ENCODE measurements around the gene CCDC24. TPM values are rescaled to one million over a fixed set of nuclear protein-coding genes. Genes with fewer than 3 reads are reported as not detected.

Gene CCDC24
- total and polyA plus RNA-seq, 9 of the 15 experiments (the other 6 are each of a cell fraction or from before 2014, with no cell fraction given), result 0.31 to 4.5 (median 1.5) TPM

DNA sequence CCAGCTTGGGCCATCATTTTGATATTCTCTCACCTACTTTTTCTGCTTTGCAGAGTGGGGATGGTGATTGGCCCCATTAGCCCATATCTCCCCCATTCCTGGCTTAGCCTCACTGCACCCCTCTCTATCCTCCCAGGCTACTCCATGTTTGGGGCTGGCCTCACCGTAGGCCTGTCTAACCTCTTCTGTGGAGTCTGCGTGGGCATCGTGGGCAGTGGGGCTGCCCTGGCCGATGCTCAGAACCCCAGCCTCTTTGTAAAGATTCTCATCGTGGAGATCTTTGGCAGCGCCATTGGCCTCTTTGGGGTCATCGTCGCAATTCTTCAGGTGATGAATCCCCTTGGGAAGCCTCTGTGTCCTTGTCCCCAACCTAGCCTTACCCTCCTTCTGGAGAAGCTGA lies 14.5 kb upstream of the CCDC24 start:
- FAIRE-seq, result no peak
- H3K79me2 ChIP-seq (ENCODE audit: control insufficient read depth, insufficient read depth, low read length), result peaks cover 68% of the 10 kb centered on the region
- no peak overlapping the region for H3K4me2 ChIP-seq (ENCODE audit: insufficient read depth, low read length)
- intact Hi-C loops (cut with micrococcal nuclease) (no loop called here), in situ Hi-C loops (cut with MboI) (no loop called here)
- no peak overlapping the region for H3K4me3 ChIP-seq
- POLR2A ChIA-PET, result interaction anchor here (0.6 to 2.5 kb wide), 7 partner anchors 12 to 59 kb away, joined by 3 to 10 read pairs (median 5); partner anchors contain the start of gene CCDC24
- H3K9me3 ChIP-seq (replicated peaks; ENCODE audit: control insufficient read depth, insufficient read depth, low read depth, low read length), result no peaks in the 10 kb centered on the region
- peak overlapping the region in 1 of 2 experiments; percentile 66; a peak in 1 of 4 replicates for H3K9ac ChIP-seq (ENCODE audit: insufficient read depth in 1 of 2, low read depth in 2 of 2, low read length in 2 of 2)
- peaks cover 24% of the 10 kb centered on the region for H4K20me1 ChIP-seq (replicated peaks; ENCODE audit: control insufficient read depth, insufficient read depth, low read length)
- H3K9me1 ChIP-seq (ENCODE audit: control insufficient read depth, insufficient read depth, low read length), result peaks cover 14% of the 10 kb centered on the region
- 95% methylated on average over 8 of the region's 8 CpGs for WGBS (ENCODE audit: insufficient coverage, low coverage, missing lambda C conversion rate)
- CTCF ChIA-PET (ENCODE audit: low intra/inter-chr PET ratio), result no interaction called here
- no peak for ATAC-seq
- H3K4me1 ChIP-seq (replicated peaks in 1 of 2; ENCODE audit: control insufficient read depth in 2 of 2, insufficient read depth in 2 of 2, low read length in 2 of 2), result peaks cover 47 to 73% of the 10 kb centered on the region in 2 experiments
- no peak overlapping the region for H3K27ac ChIP-seq (ENCODE audit: extremely low read depth, low read depth, low read length)
- BruUV-seq (replicated peaks), result no TSS peak
- no peak overlapping the region for H2AFZ ChIP-seq (ENCODE audit: low read depth, low read length)
- H3K27me3 ChIP-seq (ENCODE audit: control insufficient read depth in 2 of 2, insufficient read depth in 2 of 2, low read length in 2 of 2), result no peaks in the 10 kb centered on the region
- H3K36me3 ChIP-seq (ENCODE audit: control insufficient read depth, insufficient read depth, low read length), result peaks cover 65% of the 10 kb centered on the region
- TF ChIP-seq RBFOX2 (IDR thresholded peaks at IDR 0.05; ENCODE audit: low read depth, low read length) (peak; percentile 39; the same call in 1 of the 2 replicates), ZFPM2 (CRISPR knock-in tag; IDR thresholded peaks at IDR 0.05) (no peak), ZEB2 (IDR thresholded peaks at IDR 0.05) (no peak)
- DNase-seq (ENCODE audit: extremely low read depth in 1 of 4, low spot score in 3 of 4), result no peak

DNA sequence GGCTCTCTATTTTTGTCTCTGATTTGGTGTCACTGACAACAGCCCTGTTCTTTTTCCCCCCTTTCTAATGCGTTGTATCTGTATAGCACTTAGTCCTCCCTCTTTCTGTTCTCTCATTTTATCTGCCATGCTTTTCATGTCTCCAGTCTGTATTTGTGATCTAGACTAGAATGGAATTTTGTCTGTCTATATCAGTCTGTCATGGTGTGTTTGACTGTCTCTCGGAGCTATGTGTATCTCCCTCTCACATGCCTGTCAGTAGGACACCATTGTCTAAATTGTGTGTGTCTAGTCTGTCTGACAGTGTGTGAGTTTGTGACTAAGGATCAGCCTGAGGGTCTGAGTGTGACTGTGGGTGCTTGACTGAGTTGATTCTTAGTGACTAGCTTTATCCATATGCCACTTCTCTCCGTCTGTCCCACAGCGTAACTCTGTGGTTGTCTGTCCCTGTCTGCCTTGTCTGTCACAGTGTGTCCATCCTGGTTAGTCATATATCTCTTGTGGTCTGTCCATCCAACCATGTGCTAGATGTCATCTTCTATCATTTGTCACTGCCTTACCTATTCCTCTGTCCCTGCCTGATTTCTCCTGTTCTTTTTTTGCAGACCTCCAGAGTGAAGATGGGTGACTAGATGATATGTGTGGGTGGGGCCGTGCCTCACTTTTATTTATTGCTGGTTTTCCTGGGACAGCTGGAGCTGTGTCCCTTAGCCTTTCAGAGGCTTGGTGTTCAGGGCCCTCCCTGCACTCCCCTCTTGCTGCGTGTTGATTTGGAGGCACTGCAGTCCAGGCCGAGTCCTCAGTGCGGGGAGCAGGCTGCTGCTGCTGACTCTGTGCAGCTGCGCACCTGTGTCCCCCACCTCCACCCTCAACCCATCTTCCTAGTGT lies 13.8 kb upstream of the CCDC24 start:
- no peaks in the 10 kb centered on the region for H3K27me3 ChIP-seq (ENCODE audit: control insufficient read depth in 2 of 2, insufficient read depth in 2 of 2, low read length in 2 of 2)
- peaks cover 65% of the 10 kb centered on the region for H3K36me3 ChIP-seq (ENCODE audit: control insufficient read depth, insufficient read depth, low read length)
- peaks cover 27% of the 10 kb centered on the region for H4K20me1 ChIP-seq (replicated peaks; ENCODE audit: control insufficient read depth, insufficient read depth, low read length)
- ChIA-PET CTCF (ENCODE audit: low intra/inter-chr PET ratio) (no interaction called here), POLR2A (interaction anchor here (0.6 to 2.5 kb wide), 10 partner anchors 11 to 655 kb away, joined by 3 to 10 read pairs (median 4); partner anchors contain the start of gene CCDC24)
- H3K27ac ChIP-seq (ENCODE audit: extremely low read depth, low read depth, low read length), result peak overlapping the region; percentile 26; the same call in 1 of the 3 replicates
- H3K4me2 ChIP-seq (ENCODE audit: insufficient read depth, low read length), result peak overlapping the region; percentile 79
- no peaks in the 10 kb centered on the region for H3K9me3 ChIP-seq (replicated peaks; ENCODE audit: control insufficient read depth, insufficient read depth, low read depth, low read length)
- in situ Hi-C loops (cut with MboI), result no loop called here
- no peak for ATAC-seq
- DNase-seq (ENCODE audit: extremely low read depth in 1 of 4, low spot score in 3 of 4), result peak in 1 of 4 experiments; percentile 47
- intact Hi-C loops (cut with micrococcal nuclease), result no loop called here
- peaks cover 75% of the 10 kb centered on the region for H3K79me2 ChIP-seq (ENCODE audit: control insufficient read depth, insufficient read depth, low read length)
- peaks cover 50 to 81% of the 10 kb centered on the region in 2 experiments for H3K4me1 ChIP-seq (replicated peaks in 1 of 2; ENCODE audit: control insufficient read depth in 2 of 2, insufficient read depth in 2 of 2, low read length in 2 of 2)
- peaks cover 18% of the 10 kb centered on the region for H3K9me1 ChIP-seq (ENCODE audit: control insufficient read depth, insufficient read depth, low read length)
- H2AFZ ChIP-seq (ENCODE audit: low read depth, low read length), result no peak overlapping the region
- peak; percentile 11 for FAIRE-seq
- BruUV-seq (replicated peaks), result no TSS peak
- H3K4me3 ChIP-seq, result no peak overlapping the region
- H3K9ac ChIP-seq (ENCODE audit: insufficient read depth in 1 of 2, low read depth in 2 of 2, low read length in 2 of 2), result peak overlapping the region in 1 of 2 experiments; percentile 97; a peak in 2 of 4 replicates
- WGBS (ENCODE audit: insufficient coverage, low coverage, missing lambda C conversion rate), result 68% methylated on average over 9 of the region's 9 CpGs
- TF ChIP-seq PKNOX1 (IDR thresholded peaks at IDR 0.05) (peak; percentile 88), ZSCAN32 (CRISPR knock-in tag; IDR thresholded peaks at IDR 0.05) (no peak), MNT (conservative IDR thresholded peaks at IDR 0.05) (0 out of 4 replicates have a peak, but pooled peaks of 1 of the 2 experiments have one; percentile 32), RFX5 (IDR thresholded peaks at IDR 0.05; ENCODE audit: low read depth, low read length) (no peak), EGR1 (conservative IDR thresholded peaks at IDR 0.05) (0 out of 2 replicates have a peak, but pooled peaks have one; percentile 13), SP1 (CRISPR knock-in tag; IDR thresholded peaks at IDR 0.05) (peak; percentile 50; the same call in 1 of the 2 replicates)
- TF ChIP-seq, protein P1, sequence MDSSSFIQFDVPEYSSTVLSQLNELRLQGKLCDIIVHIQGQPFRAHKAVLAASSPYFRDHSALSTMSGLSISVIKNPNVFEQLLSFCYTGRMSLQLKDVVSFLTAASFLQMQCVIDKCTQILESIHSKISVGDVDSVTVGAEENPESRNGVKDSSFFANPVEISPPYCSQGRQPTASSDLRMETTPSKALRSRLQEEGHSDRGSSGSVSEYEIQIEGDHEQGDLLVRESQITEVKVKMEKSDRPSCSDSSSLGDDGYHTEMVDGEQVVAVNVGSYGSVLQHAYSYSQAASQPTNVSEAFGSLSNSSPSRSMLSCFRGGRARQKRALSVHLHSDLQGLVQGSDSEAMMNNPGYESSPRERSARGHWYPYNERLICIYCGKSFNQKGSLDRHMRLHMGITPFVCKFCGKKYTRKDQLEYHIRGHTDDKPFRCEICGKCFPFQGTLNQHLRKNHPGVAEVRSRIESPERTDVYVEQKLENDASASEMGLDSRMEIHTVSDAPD (CRISPR knock-in tag; IDR thresholded peaks at IDR 0.05), result no peak
